ENCODE results near the gene RPS24. TPM values are rescaled to one million over a fixed set of nuclear protein-coding genes. Genes with fewer than 3 reads are reported as not detected.
"Not testable (repeated sequence)": the region's sequence is repeated elsewhere in the genome, so short reads cannot be mapped to it uniquely, and the experiment has no call there.

The RPS24 gene
- total RNA-seq, 1 experiment from 2014 or later: 1,870 TPM

GRCh38 chr10:78047314-78047891, 13.7 kb downstream of the RPS24 start:
- peak; percentile 78 for DNase-seq (ENCODE audit: low read depth)

- DNase-seq (ENCODE audit: low read depth): no peak
Measured at GRCh38 chr10:78049851-78050250, 16.2 kb downstream of the RPS24 start.

GRCh38 chr10:78053211-78053868, 19.7 kb downstream of the RPS24 start:
- peak; percentile 66 for DNase-seq (ENCODE audit: low read depth)

GRCh38 chr10:78058562-78058961, 24.9 kb downstream of the RPS24 start:
- DNase-seq (ENCODE audit: low read depth): no peak

GRCh38 chr10:78059906-78060702, 26.4 kb downstream of the RPS24 start:
- no peak for DNase-seq (ENCODE audit: low read depth)

- no peak for DNase-seq (ENCODE audit: low read depth)
Measured at GRCh38 chr10:78062296-78062695, 28.6 kb downstream of the RPS24 start.

- DNase-seq (ENCODE audit: low read depth): no peak
Measured at GRCh38 chr10:78063236-78063635, 29.6 kb downstream of the RPS24 start.

GRCh38 chr10:78064919-78065318, 31.3 kb downstream of the RPS24 start:
- not testable (repeated sequence) for DNase-seq (ENCODE audit: low read depth)

- DNase-seq (ENCODE audit: low read depth): no peak
Measured at GRCh38 chr10:78065611-78066010, 31.9 kb downstream of the RPS24 start.

- no peak for DNase-seq (ENCODE audit: low read depth)
Measured at GRCh38 chr10:78066012-78066411, 32.3 kb downstream of the RPS24 start.

GRCh38 chr10:78066728-78067430, 33.2 kb downstream of the RPS24 start:
- peak; percentile 21 for DNase-seq (ENCODE audit: low read depth)

GRCh38 chr10:78069151-78069550, 35.5 kb downstream of the RPS24 start:
- no peak for DNase-seq (ENCODE audit: low read depth)

- not testable (repeated sequence) for DNase-seq (ENCODE audit: low read depth)
Measured at GRCh38 chr10:78070064-78070463, 36.4 kb downstream of the RPS24 start.

- no peak for DNase-seq (ENCODE audit: low read depth)
Measured at GRCh38 chr10:78070726-78071125, 37.1 kb downstream of the RPS24 start.

GRCh38 chr10:78071140-78071856, 37.6 kb downstream of the RPS24 start:
- DNase-seq (ENCODE audit: low read depth): no peak

- no peak for DNase-seq (ENCODE audit: low read depth)
Measured at GRCh38 chr10:78071857-78072179, 38.2 kb downstream of the RPS24 start.

GRCh38 chr10:78072504-78072903, 38.8 kb downstream of the RPS24 start:
- no peak for DNase-seq (ENCODE audit: low read depth)

- DNase-seq (ENCODE audit: low read depth): not testable (repeated sequence)
Measured at GRCh38 chr10:78075806-78076205, 42.1 kb downstream of the RPS24 start.

- DNase-seq (ENCODE audit: low read depth): no peak
Measured at GRCh38 chr10:78078539-78079330, 45.1 kb downstream of the RPS24 start.

- no peak for DNase-seq (ENCODE audit: low read depth)
Measured at GRCh38 chr10:78079411-78079810, 45.7 kb downstream of the RPS24 start.

GRCh38 chr10:78081292-78081691, 47.6 kb downstream of the RPS24 start:
- no peak for DNase-seq (ENCODE audit: low read depth)

Data from LHCN-M2 (cell line).